Mucosa of rectum (tissue), 2 donors: ENCODE results near the gene ALDOA.
"Not testable (repeated sequence)": the region's sequence is repeated elsewhere in the genome, so short reads cannot be mapped to it uniquely, and the experiment has no call there.

ENCODE experiments used
- H3K27ac ChIP-seq, 2 donors: one replicate each; pipeline ENCODE4 v1.7.0; 2013; ENCODE audit warnings: inconsistent platforms in 2 of 2, low read depth in 2 of 2, low read length in 2 of 2
- H3K27me3 ChIP-seq, 2 donors: one replicate each; pipeline ENCODE4 v1.7.0; 2013; ENCODE audit warnings: low read length in 2 of 2; ENCODE audit not compliant: control insufficient read depth in 2 of 2, insufficient read depth in 2 of 2
- H3K36me3 ChIP-seq, 2 donors: one replicate each; pipeline ENCODE4 v1.7.0; 2013; ENCODE audit warnings: low read length in 2 of 2; ENCODE audit not compliant: control insufficient read depth in 2 of 2, insufficient read depth in 2 of 2
- H3K4me1 ChIP-seq, 2 donors: one replicate each; pipeline ENCODE4 v1.7.0; 2013; ENCODE audit warnings: low read length in 2 of 2, mild to moderate bottlenecking in 1 of 2; ENCODE audit not compliant: control insufficient read depth in 2 of 2, insufficient read depth in 2 of 2
- H3K4me3 ChIP-seq, 2 donors: one replicate each; pipeline ENCODE4 v1.7.0; 2013; ENCODE audit warnings: low read length in 2 of 2
- H3K9ac ChIP-seq, 2 donors: one replicate each; pipeline ENCODE4 v1.7.0; 2013; ENCODE audit warnings: low read length in 2 of 2, low read depth in 1 of 2, mild to moderate bottlenecking in 1 of 2
- H3K9me3 ChIP-seq, 2 donors: one replicate each; pipeline ENCODE4 v1.7.0; 2013; ENCODE audit warnings: low read length in 2 of 2; ENCODE audit not compliant: control insufficient read depth in 2 of 2
- donor health status: healthy.
- donor health status: Normal muscosa, but diverticular disease.

ALDOA gene

DNA sequence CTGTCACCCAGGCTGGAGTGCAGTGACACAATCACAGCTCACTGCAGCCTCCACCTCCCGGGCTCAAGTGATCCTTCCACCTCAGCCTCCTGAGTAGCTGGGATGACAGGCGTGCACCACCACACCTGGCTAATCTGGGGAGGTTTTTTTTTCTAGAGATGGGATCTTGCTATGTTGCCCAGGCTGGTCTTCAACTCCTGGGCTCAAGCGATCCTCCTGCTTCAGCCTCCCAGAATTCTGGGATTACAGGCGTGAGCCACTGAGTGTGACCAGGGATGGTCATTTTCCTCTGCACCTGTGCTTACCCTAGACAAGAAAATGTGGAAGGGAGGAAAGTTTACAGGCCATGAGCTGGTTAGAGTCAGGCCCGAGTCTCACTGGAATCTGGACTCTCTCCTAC, 24.9 kb upstream of the ALDOA start:
- H3K9ac ChIP-seq, H3K27ac ChIP-seq: not testable (repeated sequence)

DNA sequence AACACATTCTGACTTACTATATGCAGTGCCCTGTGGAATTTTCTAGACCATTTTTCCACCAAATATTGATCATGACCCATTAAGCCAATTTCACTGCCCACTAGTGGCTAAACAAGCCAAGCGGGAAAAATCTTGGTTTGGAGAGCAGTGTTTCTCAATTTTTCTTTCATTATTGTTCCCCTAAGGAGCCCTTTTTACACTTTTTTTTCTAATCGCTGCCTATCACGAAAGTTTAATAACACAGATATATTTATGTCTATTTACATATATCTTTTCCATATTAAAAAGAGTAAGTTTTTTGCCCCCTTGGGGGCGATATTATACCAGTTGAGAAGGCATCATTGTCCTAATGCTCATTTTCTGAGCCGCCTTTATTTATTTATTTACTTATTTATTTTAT, 23.7 kb upstream of the ALDOA start:
- Histone ChIP-seq H3K36me3 (no peaks in the 10 kb centered on the region), H3K27ac (no peak overlapping the region), H3K9me3 (no peaks in the 10 kb centered on the region), H3K9ac (no peak overlapping the region), H3K4me3 (no peak overlapping the region), H3K4me1 (no peaks in the 10 kb centered on the region), H3K27me3 (peaks cover 0 to 4% of the 10 kb centered on the region in 2 donors)

More for the DNA sequence above, 24.9 kb upstream of the ALDOA start:
- not testable (repeated sequence) for H3K4me3 ChIP-seq, H3K9me3 ChIP-seq, H3K36me3 ChIP-seq, H3K4me1 ChIP-seq, H3K27me3 ChIP-seq

DNA sequence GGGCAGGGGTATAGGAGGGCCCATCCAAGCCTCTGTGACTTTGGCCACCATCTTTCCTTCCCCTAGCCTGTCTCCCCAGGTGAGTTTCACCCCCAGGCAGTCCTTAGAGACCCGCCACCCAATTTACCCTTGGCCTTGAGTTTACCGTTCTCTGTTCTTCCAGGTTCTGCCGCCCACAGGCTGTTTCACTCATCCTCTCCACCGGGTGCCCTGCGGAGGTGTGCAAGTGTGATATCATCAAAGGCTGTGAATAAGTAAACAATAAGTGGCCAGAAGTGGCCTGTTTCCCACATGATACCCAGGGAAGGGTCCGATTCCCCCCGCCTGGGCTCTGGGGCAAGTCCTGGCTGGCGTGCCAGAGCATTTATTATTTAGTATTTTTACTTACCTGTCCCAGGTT, 19.4 kb upstream of the ALDOA start:
- Histone ChIP-seq H3K4me1 (no peaks in the 10 kb centered on the region), H3K4me3 (no peak overlapping the region), H3K36me3 (no peaks in the 10 kb centered on the region), H3K27me3 (peaks cover 0 to 4% of the 10 kb centered on the region in 2 donors), H3K9ac (no peak overlapping the region), H3K9me3 (no peaks in the 10 kb centered on the region), H3K27ac (no peak overlapping the region)

DNA sequence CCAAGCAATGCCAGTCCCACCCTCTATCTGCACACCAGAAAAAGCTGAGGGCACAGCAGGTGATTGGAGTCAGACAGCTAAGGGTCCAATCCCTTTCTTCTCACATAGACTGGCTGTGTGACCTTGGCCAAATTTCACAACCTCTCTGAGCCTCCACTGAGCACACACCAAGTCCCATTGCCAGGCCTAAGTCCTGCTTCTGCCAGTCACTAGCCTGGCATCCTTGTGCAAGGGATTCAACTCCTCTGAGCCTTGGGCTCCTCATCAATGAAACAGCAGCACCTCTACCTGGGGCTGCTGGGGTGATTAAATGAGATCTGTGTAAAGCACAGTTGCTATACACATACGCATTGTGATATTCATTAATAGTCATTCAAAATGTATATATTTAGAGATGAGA, 19.0 kb upstream of the ALDOA start:
- Histone ChIP-seq H3K4me3 (no peak overlapping the region), H3K36me3 (no peaks in the 10 kb centered on the region), H3K4me1 (no peaks in the 10 kb centered on the region), H3K9ac (no peak overlapping the region), H3K27ac (no peak overlapping the region), H3K9me3 (no peaks in the 10 kb centered on the region), H3K27me3 (peaks cover 0 to 4% of the 10 kb centered on the region in 2 donors)

DNA sequence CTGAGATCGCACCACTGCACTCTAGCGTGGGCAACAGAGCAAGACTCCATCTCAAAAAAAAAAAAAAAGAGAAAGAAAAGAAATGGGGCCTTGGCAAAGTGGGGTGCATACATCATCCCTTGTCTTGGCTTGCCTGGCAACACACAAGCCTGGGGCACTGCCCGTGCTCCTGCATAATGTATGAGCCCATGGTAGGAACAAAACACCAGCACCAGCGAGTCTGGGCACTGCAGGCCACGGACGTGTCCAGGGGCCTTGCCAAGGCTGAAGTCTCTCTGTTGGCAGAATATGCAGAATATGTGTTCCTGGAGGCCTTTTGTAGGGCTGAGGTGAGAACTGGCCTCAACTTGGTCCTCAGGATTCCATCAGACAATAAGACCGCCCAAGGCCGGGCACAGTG, 15.7 kb upstream of the ALDOA start:
- H3K9me3 ChIP-seq, result no peaks in the 10 kb centered on the region
- H3K4me1 ChIP-seq, result peaks cover 7 to 10% of the 10 kb centered on the region in 2 donors
- no peaks in the 10 kb centered on the region for H3K36me3 ChIP-seq
- H3K9ac ChIP-seq, result no peak overlapping the region
- no peak overlapping the region for H3K4me3 ChIP-seq
- peaks cover 0 to 1% of the 10 kb centered on the region in 2 donors for H3K27me3 ChIP-seq
- no peak overlapping the region for H3K27ac ChIP-seq

DNA sequence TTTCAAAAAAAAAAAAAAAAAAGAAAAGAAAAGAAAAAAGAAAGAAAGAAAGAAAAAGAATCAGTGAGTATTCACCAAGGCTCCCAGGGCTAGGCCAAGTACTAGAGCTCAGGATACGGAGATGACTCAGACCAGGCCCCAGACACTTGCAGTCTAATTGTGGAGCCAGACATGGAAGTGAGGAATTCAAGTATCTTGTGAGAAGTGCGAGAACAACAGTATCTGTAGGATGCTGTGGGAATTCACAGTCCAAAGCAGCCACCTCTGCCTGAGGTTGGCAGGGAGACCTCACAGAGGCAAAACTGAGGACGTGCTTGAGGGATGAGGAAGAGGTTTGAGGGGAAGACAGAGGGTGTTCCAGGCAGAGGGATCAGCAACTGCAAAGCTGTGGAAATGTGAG, 14.0 kb upstream of the ALDOA start:
- H3K4me1 ChIP-seq, result peaks cover 7 to 10% of the 10 kb centered on the region in 2 donors
- H3K4me3 ChIP-seq, result no peak overlapping the region
- H3K9ac ChIP-seq, result no peak overlapping the region
- no peak overlapping the region for H3K27ac ChIP-seq
- no peaks in the 10 kb centered on the region for H3K36me3 ChIP-seq
- no peaks in the 10 kb centered on the region for H3K27me3 ChIP-seq
- no peaks in the 10 kb centered on the region for H3K9me3 ChIP-seq

DNA sequence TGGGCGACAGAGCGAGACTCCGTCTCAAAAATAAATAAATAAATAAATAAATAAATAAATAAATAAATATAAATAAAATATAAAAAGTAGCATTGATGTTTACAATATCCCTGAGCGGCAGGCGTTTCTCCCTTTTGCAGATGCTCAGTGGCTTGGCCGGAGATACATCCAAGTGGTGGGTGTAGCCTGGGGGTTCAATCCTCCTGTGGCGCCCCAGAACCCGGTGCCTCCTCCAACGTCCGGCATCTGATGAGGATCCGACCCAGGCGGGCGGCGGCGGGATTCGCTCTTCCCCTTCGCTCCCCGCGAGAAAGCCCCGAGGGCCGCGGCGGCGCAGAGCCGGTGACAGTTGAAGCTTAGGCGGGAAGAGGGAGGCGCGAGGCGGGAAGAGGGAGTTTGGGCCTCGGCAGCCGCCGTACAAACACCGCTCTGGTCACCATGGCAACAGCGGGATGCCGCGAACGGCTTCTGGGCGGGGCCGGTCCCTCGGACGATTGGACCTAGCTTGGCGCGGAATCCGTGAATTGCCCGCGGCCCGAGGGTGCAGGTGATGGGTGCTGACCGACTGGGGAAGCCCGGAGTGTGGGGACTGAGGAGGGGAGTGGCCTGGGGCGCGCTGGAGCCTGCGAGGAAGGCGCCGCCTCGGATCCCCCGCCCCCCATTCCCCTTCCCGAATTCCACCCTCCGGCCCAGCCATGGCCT, 12.7 kb upstream of the ALDOA start:
- H3K4me3 ChIP-seq, result peak overlapping the region; percentile 74 to 79
- H3K27me3 ChIP-seq, result no peaks in the 10 kb centered on the region
- peaks cover 7 to 10% of the 10 kb centered on the region in 2 donors for H3K4me1 ChIP-seq
- H3K9me3 ChIP-seq, result no peaks in the 10 kb centered on the region
- H3K36me3 ChIP-seq, result no peaks in the 10 kb centered on the region
- H3K27ac ChIP-seq, result no peak overlapping the region
- H3K9ac ChIP-seq, result peak overlapping the region; percentile 26 to 62

DNA sequence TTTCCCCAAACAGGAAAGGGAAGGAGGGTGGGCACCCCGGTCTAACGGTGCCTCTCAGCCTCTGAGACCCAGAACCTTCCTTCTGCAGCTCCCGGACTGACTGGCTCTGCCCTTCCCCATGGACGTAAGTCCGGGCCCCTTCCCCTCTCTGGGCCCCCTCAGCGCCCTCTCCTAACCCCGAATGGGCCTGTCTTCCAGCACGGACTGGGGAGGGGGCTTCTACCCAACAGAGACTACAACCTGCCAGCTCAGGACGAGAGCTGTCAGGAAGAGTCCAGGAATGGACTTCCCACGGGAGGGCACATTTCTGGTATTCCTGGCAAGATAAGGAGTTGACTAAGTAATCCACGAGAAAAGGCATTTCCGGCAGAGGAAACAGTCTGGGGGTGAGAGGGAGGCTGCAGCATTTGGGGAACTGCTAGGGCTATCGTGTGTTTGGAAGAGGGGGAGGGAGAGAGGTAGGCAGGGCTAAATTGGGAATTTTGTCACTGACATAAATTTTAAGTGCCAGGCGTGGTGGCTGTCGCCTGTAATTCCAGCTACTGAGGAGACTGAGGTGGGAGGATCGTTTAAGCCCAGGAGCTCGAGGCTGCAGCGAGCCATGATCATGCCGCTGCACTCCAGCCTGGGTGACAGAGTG, 12.1 kb upstream of the ALDOA start:
- Histone ChIP-seq H3K27ac (no peak overlapping the region), H3K9ac (peak overlapping the region; percentile 26 to 62), H3K36me3 (no peaks in the 10 kb centered on the region), H3K4me3 (peak overlapping the region; percentile 74 to 79), H3K27me3 (no peaks in the 10 kb centered on the region), H3K9me3 (no peaks in the 10 kb centered on the region), H3K4me1 (peaks cover 7 to 10% of the 10 kb centered on the region in 2 donors)

DNA sequence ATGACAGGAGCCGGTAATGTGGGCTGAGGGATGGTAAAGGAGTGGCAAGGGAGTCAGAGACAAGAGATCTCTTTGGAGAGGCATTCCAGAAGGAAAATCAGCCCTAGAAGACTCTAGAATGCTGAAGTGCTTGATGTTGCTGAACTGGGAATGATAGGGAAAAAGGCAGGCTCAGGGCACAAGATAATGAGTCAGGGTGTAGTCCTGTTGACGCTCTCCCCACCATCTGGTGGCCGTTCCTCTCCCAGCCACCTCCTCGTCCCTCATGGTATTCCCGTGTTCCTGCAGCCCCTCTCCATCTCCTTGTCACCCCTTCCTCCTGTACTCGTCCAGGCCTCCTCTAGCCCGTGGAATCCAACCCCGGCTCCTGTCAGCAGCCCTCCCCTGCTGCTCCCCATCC, 11.1 kb upstream of the ALDOA start:
- Histone ChIP-seq H3K27ac (no peak overlapping the region), H3K27me3 (no peaks in the 10 kb centered on the region), H3K9ac (no peak overlapping the region), H3K36me3 (no peaks in the 10 kb centered on the region), H3K9me3 (no peaks in the 10 kb centered on the region), H3K4me3 (no peak overlapping the region), H3K4me1 (peaks cover 7 to 10% of the 10 kb centered on the region in 2 donors)

DNA sequence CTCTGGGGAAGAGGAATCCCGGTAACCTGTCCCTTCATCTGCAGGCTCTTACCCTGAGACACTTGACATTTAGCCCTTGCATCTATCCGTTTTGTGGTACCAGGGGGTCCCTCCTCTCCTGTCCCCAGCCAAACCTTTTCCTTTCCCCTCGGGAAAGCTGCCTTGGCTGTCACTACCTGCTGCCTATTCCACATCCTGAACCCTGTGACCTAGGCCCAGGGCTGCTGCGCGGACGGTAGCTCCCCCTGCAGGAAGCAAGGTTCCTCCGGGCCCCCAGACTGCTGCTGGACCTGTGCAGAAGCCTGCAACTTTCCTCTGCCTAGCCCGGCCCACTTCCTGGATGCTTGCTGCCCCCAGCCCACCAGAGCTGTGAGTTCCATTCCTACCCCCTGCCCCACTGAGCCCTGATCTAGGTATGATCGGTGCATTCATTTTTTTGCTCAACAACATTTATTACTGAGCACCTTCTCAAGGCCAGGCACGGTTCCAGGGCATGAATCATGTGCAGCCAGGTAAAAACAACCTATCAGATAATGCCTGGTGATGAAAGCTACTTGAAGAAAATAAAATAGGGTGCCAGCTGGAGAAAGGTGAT, 10.5 kb upstream of the ALDOA start:
- Histone ChIP-seq H3K36me3 (no peaks in the 10 kb centered on the region), H3K9me3 (no peaks in the 10 kb centered on the region), H3K27ac (no peak overlapping the region), H3K4me3 (no peak overlapping the region), H3K4me1 (peaks cover 7 to 10% of the 10 kb centered on the region in 2 donors), H3K9ac (no peak overlapping the region), H3K27me3 (no peaks in the 10 kb centered on the region)
